HepG2 (cell line): Measurements from ENCODE around the gene GPT2. TPM values are rescaled to one million over a fixed set of nuclear protein-coding genes. Genes with fewer than 3 reads are reported as not detected.

ENCODE experiments used
- AGO2 ChIP-seq: fragments of 200-400 bp; formaldehyde crosslinking; optimal IDR thresholded peaks from 2 replicates; pipeline ENCODE3; 2017; ENCODE audit warnings: mild to moderate bottlenecking, low read depth, low read length, moderate library complexity
- CBX2 ChIP-seq, 2 experiments: fragments of 200-600 bp in 1 of 2; sonication (generic); formaldehyde crosslinking in 1 of 2; IDR thresholded peaks; 2 replicates each; pipeline versions ENCODE4 v1.7.0 to v1.8.1; 2018 to 2022; ENCODE audit warnings: low read depth in 2 of 2, low read length in 1 of 2, mild to moderate bottlenecking in 1 of 2, missing genetic modification reagents in 1 of 2
- ETS1 ChIP-seq: sonication (generic); formaldehyde crosslinking; IDR thresholded peaks from 2 replicates; pipeline ENCODE4 v1.4.0; 2020; ENCODE audit warnings: missing genetic modification reagents
- KDM2A ChIP-seq: sonication (generic); formaldehyde crosslinking; IDR thresholded peaks from 2 replicates; pipeline ENCODE4 v1.4.0; 2020; ENCODE audit warnings: low read depth, missing genetic modification reagents, borderline replicate concordance
- RBM22 ChIP-seq: fragments of 200-400 bp; formaldehyde crosslinking; optimal IDR thresholded peaks from 2 replicates; pipeline ENCODE3; 2017; ENCODE audit warnings: mild to moderate bottlenecking, low read length, moderate library complexity
- SALL1 ChIP-seq: sonication (generic); formaldehyde crosslinking; IDR thresholded peaks from 2 replicates; pipeline ENCODE4 v1.8.0; 2022; ENCODE audit warnings: mild to moderate bottlenecking, missing genetic modification reagents
- ZFP91 ChIP-seq: sonication (generic); formaldehyde crosslinking; IDR thresholded peaks from 2 replicates; pipeline ENCODE4 v1.9.0; 2022; ENCODE audit warnings: missing genetic modification reagents, mild to moderate bottlenecking, borderline replicate concordance
- ZNF17 ChIP-seq: sonication (generic); formaldehyde crosslinking; IDR thresholded peaks from 2 replicates; pipeline ENCODE4 v1.5.0; 2020; ENCODE audit warnings: mild to moderate bottlenecking, missing genetic modification reagents
- ZNF225 ChIP-seq: sonication (generic); formaldehyde crosslinking; IDR thresholded peaks from 2 replicates; pipeline ENCODE4 v1.4.0; 2020; ENCODE audit warnings: mild to moderate bottlenecking, missing genetic modification reagents
- ZNF343 ChIP-seq: sonication (generic); formaldehyde crosslinking; IDR thresholded peaks from 2 replicates; pipeline ENCODE4 v1.4.0; 2020; ENCODE audit warnings: mild to moderate bottlenecking, missing genetic modification reagents
- ZSCAN21 ChIP-seq: sonication (generic); formaldehyde crosslinking; IDR thresholded peaks from 2 replicates; pipeline ENCODE4 v1.8.0; 2022; ENCODE audit warnings: mild to moderate bottlenecking, missing genetic modification reagents, moderate library complexity, borderline replicate concordance
- polyA plus RNA-seq, 8 experiments: library from polyadenylated mRNA; depleted of rRNA in 3 of 8; stranded (reverse) in 7 of 8; unstranded in 1 of 8; fragments of >200 nt; fragmentation: Illumina TruSeq in 4 of 8; extraction: Trizol in 4 of 8; gene quantifications; 2 replicates each; pipeline versions ENCODE4 v1.2.1 to v1.2.3, GENCODE V29; 2011 to 2016; ENCODE audit warnings: low read depth in 4 of 8, missing spikeins in 1 of 8, mixed read lengths in 1 of 8; ENCODE audit not compliant: insufficient read depth in 1 of 8
- total RNA-seq, 5 experiments: library from RNA; depleted of rRNA; stranded (reverse); fragments of >200 nt; fragmentation: Illumina TruSeq; extraction: Trizol; gene quantifications; 2 replicates each; pipeline ENCODE4 v1.2.3, GENCODE V29; 2016; ENCODE audit warnings: low read depth in 1 of 5
- TF ChIP-seq, protein P1 (sequence below): sonication (generic); formaldehyde crosslinking; IDR thresholded peaks from 2 replicates; pipeline ENCODE4 v1.4.0; 2020; ENCODE audit warnings: missing genetic modification reagents, borderline replicate concordance
- TF ChIP-seq, protein P2 (sequence below): sonication (generic); formaldehyde crosslinking; IDR thresholded peaks from 2 replicates; pipeline ENCODE4 v1.5.1; 2020; ENCODE audit warnings: mild to moderate bottlenecking, missing genetic modification reagents, borderline replicate concordance

The GPT2 gene
- total and polyA plus RNA-seq, 2 of the 13 experiments (the other 11 are each of a cell fraction or from before 2014, with no cell fraction given), result 138 to 267 TPM

GRCh38 chr16:46899443-46900143, 15.4 kb downstream of the GPT2 start (continued):
- TF ChIP-seq CBX2 (IDR thresholded peaks at IDR 0.05; ENCODE audit: low read depth, low read length) (no peak), CBX2 (CRISPR knock-in tag; IDR thresholded peaks at IDR 0.05; ENCODE audit: low read depth) (no peak), ZSCAN21 (no peak), ETS1 (CRISPR knock-in tag) (0 out of 2 replicates have a peak, but pooled peaks have one; percentile 55), KDM2A (CRISPR knock-in tag) (0 out of 2 replicates have a peak, but pooled peaks have one; percentile 26), SALL1 (0 out of 2 replicates have a peak, but pooled peaks have one; percentile 18), ZNF343 (CRISPR knock-in tag) (no peak), ZFP91 (peak; percentile 44; the same call in 1 of the 2 replicates), ZNF17 (CRISPR knock-in tag) (no peak), RBM22 (peak; percentile 80), ZNF225 (peak; percentile 50; the same call in 1 of the 2 replicates), AGO2 (peak; percentile 81)
- TF ChIP-seq, protein P1, sequence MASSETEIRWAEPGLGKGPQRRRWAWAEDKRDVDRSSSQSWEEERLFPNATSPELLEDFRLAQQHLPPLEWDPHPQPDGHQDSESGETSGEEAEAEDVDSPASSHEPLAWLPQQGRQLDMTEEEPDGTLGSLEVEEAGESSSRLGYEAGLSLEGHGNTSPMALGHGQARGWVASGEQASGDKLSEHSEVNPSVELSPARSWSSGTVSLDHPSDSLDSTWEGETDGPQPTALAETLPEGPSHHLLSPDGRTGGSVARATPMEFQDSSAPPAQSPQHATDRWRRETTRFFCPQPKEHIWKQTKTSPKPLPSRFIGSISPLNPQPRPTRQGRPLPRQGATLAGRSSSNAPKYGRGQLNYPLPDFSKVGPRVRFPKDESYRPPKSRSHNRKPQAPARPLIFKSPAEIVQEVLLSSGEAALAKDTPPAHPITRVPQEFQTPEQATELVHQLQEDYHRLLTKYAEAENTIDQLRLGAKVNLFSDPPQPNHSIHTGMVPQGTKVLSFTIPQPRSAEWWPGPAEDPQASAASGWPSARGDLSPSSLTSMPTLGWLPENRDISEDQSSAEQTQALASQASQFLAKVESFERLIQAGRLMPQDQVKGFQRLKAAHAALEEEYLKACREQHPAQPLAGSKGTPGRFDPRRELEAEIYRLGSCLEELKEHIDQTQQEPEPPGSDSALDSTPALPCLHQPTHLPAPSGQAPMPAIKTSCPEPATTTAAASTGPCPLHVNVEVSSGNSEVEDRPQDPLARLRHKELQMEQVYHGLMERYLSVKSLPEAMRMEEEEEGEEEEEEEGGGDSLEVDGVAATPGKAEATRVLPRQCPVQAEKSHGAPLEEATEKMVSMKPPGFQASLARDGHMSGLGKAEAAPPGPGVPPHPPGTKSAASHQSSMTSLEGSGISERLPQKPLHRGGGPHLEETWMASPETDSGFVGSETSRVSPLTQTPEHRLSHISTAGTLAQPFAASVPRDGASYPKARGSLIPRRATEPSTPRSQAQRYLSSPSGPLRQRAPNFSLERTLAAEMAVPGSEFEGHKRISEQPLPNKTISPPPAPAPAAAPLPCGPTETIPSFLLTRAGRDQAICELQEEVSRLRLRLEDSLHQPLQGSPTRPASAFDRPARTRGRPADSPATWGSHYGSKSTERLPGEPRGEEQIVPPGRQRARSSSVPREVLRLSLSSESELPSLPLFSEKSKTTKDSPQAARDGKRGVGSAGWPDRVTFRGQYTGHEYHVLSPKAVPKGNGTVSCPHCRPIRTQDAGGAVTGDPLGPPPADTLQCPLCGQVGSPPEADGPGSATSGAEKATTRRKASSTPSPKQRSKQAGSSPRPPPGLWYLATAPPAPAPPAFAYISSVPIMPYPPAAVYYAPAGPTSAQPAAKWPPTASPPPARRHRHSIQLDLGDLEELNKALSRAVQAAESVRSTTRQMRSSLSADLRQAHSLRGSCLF (CRISPR knock-in tag), result no peak
- TF ChIP-seq, protein P2, sequence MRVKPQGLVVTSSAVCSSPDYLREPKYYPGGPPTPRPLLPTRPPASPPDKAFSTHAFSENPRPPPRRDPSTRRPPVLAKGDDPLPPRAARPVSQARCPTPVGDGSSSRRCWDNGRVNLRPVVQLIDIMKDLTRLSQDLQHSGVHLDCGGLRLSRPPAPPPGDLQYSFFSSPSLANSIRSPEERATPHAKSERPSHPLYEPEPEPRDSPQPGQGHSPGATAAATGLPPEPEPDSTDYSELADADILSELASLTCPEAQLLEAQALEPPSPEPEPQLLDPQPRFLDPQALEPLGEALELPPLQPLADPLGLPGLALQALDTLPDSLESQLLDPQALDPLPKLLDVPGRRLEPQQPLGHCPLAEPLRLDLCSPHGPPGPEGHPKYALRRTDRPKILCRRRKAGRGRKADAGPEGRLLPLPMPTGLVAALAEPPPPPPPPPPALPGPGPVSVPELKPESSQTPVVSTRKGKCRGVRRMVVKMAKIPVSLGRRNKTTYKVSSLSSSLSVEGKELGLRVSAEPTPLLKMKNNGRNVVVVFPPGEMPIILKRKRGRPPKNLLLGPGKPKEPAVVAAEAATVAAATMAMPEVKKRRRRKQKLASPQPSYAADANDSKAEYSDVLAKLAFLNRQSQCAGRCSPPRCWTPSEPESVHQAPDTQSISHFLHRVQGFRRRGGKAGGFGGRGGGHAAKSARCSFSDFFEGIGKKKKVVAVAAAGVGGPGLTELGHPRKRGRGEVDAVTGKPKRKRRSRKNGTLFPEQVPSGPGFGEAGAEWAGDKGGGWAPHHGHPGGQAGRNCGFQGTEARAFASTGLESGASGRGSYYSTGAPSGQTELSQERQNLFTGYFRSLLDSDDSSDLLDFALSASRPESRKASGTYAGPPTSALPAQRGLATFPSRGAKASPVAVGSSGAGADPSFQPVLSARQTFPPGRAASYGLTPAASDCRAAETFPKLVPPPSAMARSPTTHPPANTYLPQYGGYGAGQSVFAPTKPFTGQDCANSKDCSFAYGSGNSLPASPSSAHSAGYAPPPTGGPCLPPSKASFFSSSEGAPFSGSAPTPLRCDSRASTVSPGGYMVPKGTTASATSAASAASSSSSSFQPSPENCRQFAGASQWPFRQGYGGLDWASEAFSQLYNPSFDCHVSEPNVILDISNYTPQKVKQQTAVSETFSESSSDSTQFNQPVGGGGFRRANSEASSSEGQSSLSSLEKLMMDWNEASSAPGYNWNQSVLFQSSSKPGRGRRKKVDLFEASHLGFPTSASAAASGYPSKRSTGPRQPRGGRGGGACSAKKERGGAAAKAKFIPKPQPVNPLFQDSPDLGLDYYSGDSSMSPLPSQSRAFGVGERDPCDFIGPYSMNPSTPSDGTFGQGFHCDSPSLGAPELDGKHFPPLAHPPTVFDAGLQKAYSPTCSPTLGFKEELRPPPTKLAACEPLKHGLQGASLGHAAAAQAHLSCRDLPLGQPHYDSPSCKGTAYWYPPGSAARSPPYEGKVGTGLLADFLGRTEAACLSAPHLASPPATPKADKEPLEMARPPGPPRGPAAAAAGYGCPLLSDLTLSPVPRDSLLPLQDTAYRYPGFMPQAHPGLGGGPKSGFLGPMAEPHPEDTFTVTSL (CRISPR knock-in tag), result no peak
